ENCODE results near the gene ALLC. TPM values are rescaled to one million over a fixed set of nuclear protein-coding genes. Genes with fewer than 3 reads are reported as not detected.
"Not testable (repeated sequence)": the region's sequence is repeated elsewhere in the genome, so short reads cannot be mapped to it uniquely, and the experiment has no call there.

The ALLC gene
- total RNA-seq, 1 experiment from 2014 or later = not detected

DNA sequence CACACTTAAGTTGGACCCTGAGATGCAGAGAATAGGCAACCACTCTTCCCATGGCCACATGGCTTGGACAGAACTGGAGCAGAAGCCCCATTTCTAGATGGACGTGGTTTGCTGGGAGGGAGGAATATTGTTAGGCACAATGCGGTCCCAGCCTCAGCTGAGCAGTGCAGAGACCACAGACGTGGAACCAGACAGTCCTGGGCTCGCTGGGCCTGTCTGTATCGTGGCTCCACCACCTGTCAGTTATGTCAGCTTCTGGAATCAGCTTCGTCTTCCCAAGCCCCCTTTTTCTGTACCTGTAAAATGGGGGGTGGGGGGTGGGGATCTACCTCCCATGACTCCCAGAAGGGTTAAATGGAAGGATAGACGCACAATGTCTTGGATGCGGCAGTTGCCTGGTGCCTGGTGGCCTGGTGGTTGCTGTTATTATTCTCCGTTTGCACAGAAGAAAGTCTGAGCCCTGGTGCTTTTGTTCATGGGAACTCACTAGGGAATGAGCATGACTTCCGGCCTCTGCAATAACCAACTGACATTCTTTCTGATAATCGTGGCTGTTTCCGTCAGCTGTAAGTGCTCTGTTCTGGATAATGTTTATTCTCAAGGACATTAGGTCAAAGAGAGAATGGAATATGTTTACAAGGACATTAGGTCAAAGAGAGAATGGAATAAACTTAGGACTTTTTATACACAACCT, 31.7 kb upstream of the ALLC start:
- DNase-seq (ENCODE audit: low read depth) = no peak

- no peak for DNase-seq (ENCODE audit: low read depth)
These were observed 31.0 kb upstream of the ALLC start for GRCh38 chr2:3626812-3627499.

DNA sequence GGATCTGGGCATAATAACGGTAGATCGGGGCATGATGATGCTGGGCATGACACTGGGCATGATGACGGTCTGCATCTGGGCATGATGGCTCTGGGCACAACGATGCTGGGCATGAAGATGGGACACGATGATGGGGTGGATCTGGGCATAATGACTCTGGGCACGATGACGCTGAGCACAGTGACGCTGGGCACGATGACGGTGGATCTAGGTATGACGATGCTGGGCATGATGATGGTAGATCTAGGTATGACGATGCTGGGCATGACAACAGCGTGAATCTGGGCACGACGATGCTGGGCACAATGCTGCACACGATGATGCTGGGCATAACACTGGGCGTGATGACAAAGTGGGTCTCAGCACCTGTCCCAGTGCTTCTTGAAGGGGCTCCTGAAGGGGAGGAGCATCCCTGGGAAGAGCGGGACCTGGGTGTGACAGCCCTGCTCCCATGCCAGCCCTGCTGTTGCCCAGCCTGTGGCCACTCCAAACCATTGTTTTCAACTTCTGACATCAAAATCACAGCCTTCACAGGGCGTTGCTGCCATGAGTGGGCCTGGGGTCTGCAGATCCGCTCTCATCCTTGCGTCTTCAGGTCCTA, 30.4 kb upstream of the ALLC start:
- no peak for DNase-seq (ENCODE audit: low read depth)

- DNase-seq (ENCODE audit: low read depth) = no peak
These were observed 29.7 kb upstream of the ALLC start for GRCh38 chr2:3628241-3628679.

GRCh38 chr2:3628800-3629199, 29.2 kb upstream of the ALLC start:
- no peak for DNase-seq (ENCODE audit: low read depth)

DNA sequence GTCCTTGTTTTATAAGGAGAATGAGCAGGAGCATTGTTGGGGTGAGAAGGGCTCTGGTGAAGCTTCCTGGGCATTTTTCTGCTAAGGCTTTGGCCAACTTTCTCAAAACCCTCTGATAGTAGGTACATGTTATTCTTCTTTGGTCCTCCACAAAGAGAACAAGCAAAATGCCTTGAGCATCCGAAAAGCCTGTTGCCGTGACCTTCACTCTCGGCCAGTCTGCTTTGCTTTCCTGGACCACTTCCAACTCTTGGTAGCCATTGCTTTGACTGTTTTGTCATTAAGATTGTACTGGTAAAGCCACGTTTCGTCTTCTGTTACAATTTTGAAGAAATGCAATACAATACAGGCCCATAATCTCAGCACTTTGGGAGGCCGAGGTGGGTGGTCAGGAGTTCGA, 27.4 kb upstream of the ALLC start:
- no peak for DNase-seq (ENCODE audit: low read depth)

GRCh38 chr2:3631161-3631850, 26.7 kb upstream of the ALLC start:
- no peak for DNase-seq (ENCODE audit: low read depth)

DNA sequence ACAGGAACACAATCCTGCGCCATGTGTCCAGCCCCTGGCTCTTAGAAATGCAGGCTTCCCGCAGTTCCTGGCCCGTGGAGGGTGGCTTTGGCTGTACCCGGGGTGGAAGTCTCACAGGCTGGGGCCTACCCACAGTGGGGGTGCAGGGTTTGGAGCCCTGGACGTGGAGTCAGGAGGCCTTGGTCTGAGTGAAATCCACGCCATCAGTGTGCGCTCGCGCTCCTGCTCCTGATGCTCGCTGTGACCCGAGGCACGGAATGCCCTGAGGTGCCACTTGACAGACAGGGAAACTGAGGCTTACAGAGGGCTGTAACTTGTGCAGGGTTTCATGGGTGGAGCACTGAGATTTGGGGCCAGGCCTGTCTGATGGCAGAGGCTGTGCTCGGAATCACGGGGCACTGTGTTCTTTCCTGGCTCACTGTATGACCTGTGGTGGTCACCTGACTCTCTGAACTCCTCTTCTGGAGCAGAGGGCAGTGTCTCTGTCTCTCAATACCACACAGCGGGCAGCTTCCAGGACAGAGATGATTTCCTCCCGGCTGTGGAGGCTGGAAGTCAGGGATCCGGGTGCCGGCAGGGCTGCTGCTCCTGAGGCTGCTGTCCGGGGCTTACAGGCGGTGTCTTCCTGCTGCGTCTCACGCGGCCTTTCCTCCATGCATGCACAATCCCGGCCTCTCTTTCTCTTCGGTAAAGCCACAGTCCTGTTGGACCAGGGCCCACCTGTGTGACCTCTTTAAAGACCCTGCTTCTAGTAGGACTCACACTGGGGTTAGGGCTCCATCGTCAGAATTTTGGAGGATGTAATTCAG, 25.9 kb upstream of the ALLC start:
- no peak for DNase-seq (ENCODE audit: low read depth)

GRCh38 chr2:3633089-3633981, 24.7 kb upstream of the ALLC start:
- peak; percentile 12 for DNase-seq (ENCODE audit: low read depth)

DNA sequence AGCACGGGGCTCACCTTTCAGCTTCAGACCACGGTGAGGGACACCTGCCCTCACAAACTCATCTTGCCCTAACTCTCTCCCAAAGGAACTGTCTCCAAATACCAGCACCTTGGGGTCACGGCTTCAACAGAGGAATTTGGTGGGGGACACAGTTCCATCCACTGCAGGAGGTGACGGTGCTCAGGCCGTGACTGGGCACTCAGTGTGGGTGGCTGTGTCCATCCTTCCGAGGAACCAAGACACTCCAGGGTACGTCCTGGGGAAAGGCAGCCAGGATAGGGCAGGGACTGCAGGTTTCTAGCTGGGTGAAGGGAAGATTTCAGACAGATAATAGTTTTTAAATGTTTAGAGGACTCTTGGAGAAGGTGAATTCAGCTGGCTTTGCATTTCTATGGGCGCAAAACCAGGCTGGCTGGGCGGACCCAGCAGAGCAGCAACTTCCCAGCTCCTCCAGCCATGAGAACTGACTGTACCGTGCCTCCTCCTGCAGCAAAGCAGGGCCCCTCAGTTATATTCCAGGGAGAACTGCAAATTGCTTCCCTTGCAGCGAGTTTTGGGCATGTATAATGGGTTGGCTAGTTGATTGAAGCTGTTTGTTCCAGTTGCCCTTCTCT, 23.9 kb upstream of the ALLC start:
- DNase-seq (ENCODE audit: low read depth) = no peak

DNA sequence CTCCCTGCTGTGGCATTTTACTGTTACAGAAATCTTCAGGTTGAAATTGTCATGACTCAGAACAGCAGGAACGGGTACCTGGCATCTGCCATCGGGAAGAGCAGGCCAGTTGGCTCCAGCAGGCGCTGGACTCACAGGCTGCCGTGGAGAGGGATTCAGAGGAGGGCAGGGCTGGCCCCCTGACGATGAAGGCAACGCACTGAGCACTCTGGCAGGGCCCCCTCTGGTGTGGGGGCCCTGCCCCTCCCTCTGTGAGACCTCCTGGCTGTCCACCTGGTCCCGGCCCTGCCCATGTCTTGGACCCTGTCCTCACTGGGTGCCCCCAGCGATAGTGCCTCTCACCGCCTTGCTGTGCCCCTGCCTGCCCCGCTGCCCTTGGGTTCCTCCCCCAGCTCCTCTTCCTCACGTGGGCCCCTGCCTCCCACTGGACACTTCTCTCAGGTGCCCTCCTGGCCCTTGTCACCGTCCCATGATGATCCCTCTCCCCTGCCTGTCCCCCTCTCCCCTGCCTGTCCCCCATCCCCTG, 23.3 kb upstream of the ALLC start:
- no peak for DNase-seq (ENCODE audit: low read depth)

DNA sequence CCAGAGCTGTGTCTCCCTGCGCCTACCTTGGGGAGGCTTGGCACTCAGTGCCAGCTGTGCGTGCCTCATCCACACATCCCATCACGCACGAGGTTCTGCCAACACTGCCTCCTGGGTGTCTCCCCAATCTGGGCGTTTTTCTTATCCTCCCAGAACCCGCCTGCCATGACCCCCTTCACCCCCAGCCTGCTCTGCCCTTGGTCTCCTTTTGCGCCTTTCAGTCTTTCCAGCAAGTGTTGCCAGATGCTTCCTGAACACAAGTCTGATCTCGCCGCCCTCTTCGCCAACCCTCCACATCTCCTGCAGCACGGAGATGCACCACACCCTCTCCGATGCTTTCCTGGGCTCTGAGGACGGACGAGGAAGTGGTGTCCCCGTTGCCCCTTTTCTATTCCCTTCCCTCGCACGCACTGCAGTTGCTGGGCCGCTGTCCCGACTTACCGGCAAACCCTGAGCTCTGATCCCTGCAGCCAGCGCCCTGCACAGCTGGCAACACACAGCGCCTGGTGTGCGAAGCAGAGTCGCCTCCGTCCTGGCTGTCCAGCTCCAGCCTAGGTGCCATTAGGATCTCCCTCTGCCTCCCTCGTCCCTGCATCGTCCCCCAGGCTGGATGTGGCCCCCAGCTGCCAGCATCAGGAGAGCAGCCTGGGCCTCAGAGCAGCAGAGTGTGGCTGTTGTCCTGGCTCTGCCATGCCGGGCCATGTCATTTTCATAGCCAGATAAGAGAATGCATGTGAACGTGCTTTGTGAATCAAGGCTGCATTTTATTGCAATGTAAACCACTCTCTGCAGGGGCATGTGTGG, 22.6 kb upstream of the ALLC start:
- DNase-seq (ENCODE audit: low read depth) = no peak

GRCh38 chr2:3635975-3636327, 22.0 kb upstream of the ALLC start:
- not testable (repeated sequence) for DNase-seq (ENCODE audit: low read depth)

- no peak for DNase-seq (ENCODE audit: low read depth)
These were observed 21.3 kb upstream of the ALLC start for GRCh38 chr2:3636586-3637310.

DNA sequence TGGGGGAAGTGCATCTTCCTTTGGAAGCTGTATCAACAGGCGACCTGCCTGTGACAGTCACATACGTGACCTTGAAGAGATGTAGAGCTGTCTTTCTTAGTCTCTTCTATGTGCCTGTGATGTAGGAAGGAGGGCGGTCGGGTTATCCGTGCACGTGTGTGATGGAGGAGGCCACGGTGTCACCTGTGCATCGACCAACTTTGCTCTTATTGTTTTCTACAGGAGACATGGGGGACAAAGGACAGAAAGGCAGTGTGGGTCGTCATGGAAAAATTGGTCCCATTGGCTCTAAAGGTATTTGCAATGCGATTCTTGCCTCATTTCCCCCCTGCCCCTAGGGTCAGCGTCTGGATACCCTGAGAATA, 20.7 kb upstream of the ALLC start:
- no peak for DNase-seq (ENCODE audit: low read depth)

- no peak for DNase-seq (ENCODE audit: low read depth)
These were observed 20.1 kb upstream of the ALLC start for GRCh38 chr2:3637692-3638455.

- no peak for DNase-seq (ENCODE audit: low read depth)
These were observed 19.6 kb upstream of the ALLC start for GRCh38 chr2:3638456-3638810.
